ENCODE measurements around the gene SULT4A1. TPM values are rescaled to one million over a fixed set of nuclear protein-coding genes. Genes with fewer than 3 reads are reported as not detected.

SULT4A1 gene
- polyA plus RNA-seq, 1 experiment: 0.14 TPM

GRCh38 chr22:43819931-43820640, 42.2 kb downstream of the SULT4A1 start:
- Histone ChIP-seq H3K27ac (ENCODE audit: low read depth, low read length) (no peak overlapping the region), H3K4me3 (ENCODE audit: low read depth, low read length) (no peak overlapping the region), H3K27me3 (ENCODE audit: control insufficient read depth, insufficient read depth, low read length) (peaks cover 19% of the 10 kb centered on the region), H3K9me3 (ENCODE audit: control insufficient read depth, insufficient read depth, low read length) (no peaks in the 10 kb centered on the region)
- TF ChIP-seq CTCF (IDR thresholded peaks at IDR 0.05; ENCODE audit: low read depth, low read length): no peak
- ChIA-PET POLR2A (no interaction called here), CTCF (interaction anchor here (0.6 kb wide), 1 partner anchor 125 kb away, joined by 3 read pairs; no protein-coding TSS in a partner anchor)
- DNase-seq (ENCODE audit: low read depth, low spot score): no peak

GRCh38 chr22:43819421-43819921, 42.8 kb downstream of the SULT4A1 start:
- no peak for DNase-seq (ENCODE audit: low read depth, low spot score)
- Histone ChIP-seq H3K9me3 (ENCODE audit: control insufficient read depth, insufficient read depth, low read length) (no peaks in the 10 kb centered on the region), H3K27me3 (ENCODE audit: control insufficient read depth, insufficient read depth, low read length) (peaks cover 19% of the 10 kb centered on the region), H3K27ac (ENCODE audit: low read depth, low read length) (no peak overlapping the region), H3K4me3 (ENCODE audit: low read depth, low read length) (no peak overlapping the region)
- POLR2A ChIA-PET: no interaction called here
- CTCF ChIA-PET: interaction anchor here (0.6 kb wide), 1 partner anchor 126 kb away, joined by 3 read pairs; no protein-coding TSS in a partner anchor
- no peak for TF ChIP-seq CTCF (IDR thresholded peaks at IDR 0.05; ENCODE audit: low read depth, low read length)

- CTCF ChIA-PET: no interaction called here
- peaks cover 19% of the 10 kb centered on the region for H3K27me3 ChIP-seq (ENCODE audit: control insufficient read depth, insufficient read depth, low read length)
- no peak overlapping the region for H3K27ac ChIP-seq (ENCODE audit: low read depth, low read length)
- POLR2A ChIA-PET: no interaction called here
- H3K9me3 ChIP-seq (ENCODE audit: control insufficient read depth, insufficient read depth, low read length): no peaks in the 10 kb centered on the region
- DNase-seq (ENCODE audit: low read depth, low spot score): no peak
- TF ChIP-seq CTCF (IDR thresholded peaks at IDR 0.05; ENCODE audit: low read depth, low read length): no peak
- H3K4me3 ChIP-seq (ENCODE audit: low read depth, low read length): no peak overlapping the region
Measured at GRCh38 chr22:43818981-43819380, 43.3 kb downstream of the SULT4A1 start.

- H3K4me3 ChIP-seq (ENCODE audit: low read depth, low read length): no peak overlapping the region
- no peak for DNase-seq (ENCODE audit: low read depth, low spot score)
- no peak for TF ChIP-seq CTCF (IDR thresholded peaks at IDR 0.05; ENCODE audit: low read depth, low read length)
- ChIA-PET CTCF (no interaction called here), POLR2A (interaction anchor here (0.6 kb wide), 1 partner anchor 11 kb away, joined by 6 read pairs; no protein-coding TSS in a partner anchor)
- H3K9me3 ChIP-seq (ENCODE audit: control insufficient read depth, insufficient read depth, low read length): no peaks in the 10 kb centered on the region
- H3K27ac ChIP-seq (ENCODE audit: low read depth, low read length): no peak overlapping the region
- peaks cover 12% of the 10 kb centered on the region for H3K27me3 ChIP-seq (ENCODE audit: control insufficient read depth, insufficient read depth, low read length)
Measured at GRCh38 chr22:43817402-43817801, 44.9 kb downstream of the SULT4A1 start.

GRCh38 chr22:43814264-43814663, 48.0 kb downstream of the SULT4A1 start:
- no peaks in the 10 kb centered on the region for H3K9me3 ChIP-seq (ENCODE audit: control insufficient read depth, insufficient read depth, low read length)
- H3K27ac ChIP-seq (ENCODE audit: low read depth, low read length): no peak overlapping the region
- ChIA-PET POLR2A (no interaction called here), CTCF (no interaction called here)
- no peak for TF ChIP-seq CTCF (IDR thresholded peaks at IDR 0.05; ENCODE audit: low read depth, low read length)
- DNase-seq (ENCODE audit: low read depth, low spot score): no peak
- peaks cover 3% of the 10 kb centered on the region for H3K27me3 ChIP-seq (ENCODE audit: control insufficient read depth, insufficient read depth, low read length)
- no peak overlapping the region for H3K4me3 ChIP-seq (ENCODE audit: low read depth, low read length)
